GM10266 (cell line): ENCODE measurements around the gene B4GALNT4.
"Not testable (repeated sequence)": the region's sequence is repeated elsewhere in the genome, so short reads cannot be mapped to it uniquely, and the experiment has no call there.

ENCODE experiments used
- DNase-seq: peaks from one replicate; pipeline ENCODE4 v3.0.0; 2012; ENCODE audit errors: extremely low spot score
- CTCF ChIP-seq: IDR thresholded peaks from 2 replicates; pipeline ENCODE4 v1.5.1; 2012; ENCODE audit warnings: mild to moderate bottlenecking, low read depth; ENCODE audit not compliant: control insufficient read depth, insufficient read depth; ENCODE audit errors: missing control alignments

B4GALNT4 gene

GRCh38 chr11:357582-357981 is 11.7 kb upstream of the B4GALNT4 start:
- TF ChIP-seq CTCF: no peak
- no peak for DNase-seq

- DNase-seq: no peak
- TF ChIP-seq CTCF: no peak
These were observed 11.0 kb upstream of the B4GALNT4 start for GRCh38 chr11:358129-358800.

GRCh38 chr11:359181-359714 is 10.1 kb upstream of the B4GALNT4 start:
- no peak for TF ChIP-seq CTCF
- peak; percentile 37 for DNase-seq

GRCh38 chr11:360326-361280 is 8.7 kb upstream of the B4GALNT4 start:
- peak; percentile 48 for DNase-seq
- TF ChIP-seq CTCF: no peak

GRCh38 chr11:362642-363442 is 6.5 kb upstream of the B4GALNT4 start:
- DNase-seq: peak; percentile 11
- no peak for TF ChIP-seq CTCF

GRCh38 chr11:363443-363805 is 5.9 kb upstream of the B4GALNT4 start:
- not testable (repeated sequence) for DNase-seq
